NCI-H774 (cell line): ENCODE results near the gene KLHL36.
A peak's percentile ranks its signal among the peaks of the same experiment; 100 is the strongest.
"Not testable (repeated sequence)": the region's sequence is repeated elsewhere in the genome, so short reads cannot be mapped to it uniquely, and the experiment has no call there.

Source experiments
- DNase-seq: peaks from one replicate; lab custom pipeline; 2025; lab: John Stamatoyannopoulos, UW

KLHL36 gene

GRCh38 chr16:84616515-84616914, 31.8 kb upstream of the KLHL36 start:
- no peak for DNase-seq

GRCh38 chr16:84617041-84617790, 31.1 kb upstream of the KLHL36 start:
- no peak for DNase-seq

- peak; percentile 85 for DNase-seq
These were observed 30.3 kb upstream of the KLHL36 start, which contains the start of gene COTL1 for GRCh38 chr16:84617791-84618580. TSS of gene COTL1 (minus strand) at chr16:84618078. CDS start at chr16:84617914, 164 bp downstream.

GRCh38 chr16:84618581-84619460, 29.5 kb upstream of the KLHL36 start:
- DNase-seq: no peak

- DNase-seq: not testable (repeated sequence)
These were observed 27.4 kb upstream of the KLHL36 start for GRCh38 chr16:84620913-84621312.

- no peak for DNase-seq
These were observed 22.8 kb upstream of the KLHL36 start for GRCh38 chr16:84625556-84625955.

GRCh38 chr16:84628226-84628731, 20.0 kb upstream of the KLHL36 start:
- no peak for DNase-seq

GRCh38 chr16:84629580-84629979, 18.7 kb upstream of the KLHL36 start:
- DNase-seq: no peak

GRCh38 chr16:84630009-84630408, 18.3 kb upstream of the KLHL36 start:
- no peak for DNase-seq

GRCh38 chr16:84630446-84631152, 17.7 kb upstream of the KLHL36 start:
- DNase-seq: no peak

- DNase-seq: no peak
These were observed 17.2 kb upstream of the KLHL36 start for GRCh38 chr16:84631153-84631466.

GRCh38 chr16:84631886-84632285, 16.4 kb upstream of the KLHL36 start:
- no peak for DNase-seq

- not testable (repeated sequence) for DNase-seq
These were observed 15.4 kb upstream of the KLHL36 start for GRCh38 chr16:84632862-84633261.

GRCh38 chr16:84633622-84634021, 14.7 kb upstream of the KLHL36 start:
- DNase-seq: no peak

- no peak for DNase-seq
These were observed 12.6 kb upstream of the KLHL36 start for GRCh38 chr16:84635702-84636101.

GRCh38 chr16:84637709-84638108, 10.6 kb upstream of the KLHL36 start:
- DNase-seq: no peak

- no peak for DNase-seq
These were observed 10.0 kb upstream of the KLHL36 start for GRCh38 chr16:84638231-84638806.

- DNase-seq: no peak
These were observed 8.2 kb upstream of the KLHL36 start for GRCh38 chr16:84640145-84640544.

GRCh38 chr16:84641643-84642358, 6.5 kb upstream of the KLHL36 start:
- no peak for DNase-seq

GRCh38 chr16:84643180-84643583, 5.1 kb upstream of the KLHL36 start:
- DNase-seq: no peak

GRCh38 chr16:84643674-84644073, 4.6 kb upstream of the KLHL36 start:
- no peak for DNase-seq
